ENCODE measurements around the gene ARID1A. TPM values are rescaled to one million over a fixed set of nuclear protein-coding genes. Genes with fewer than 3 reads are reported as not detected.

The ARID1A gene
- total and polyA plus RNA-seq, 7 donors = 7.2 to 47.1 (median 22.7) TPM

- Histone ChIP-seq H3K4me3 (peak overlapping the region; percentile 89 to 98 (median 96)), H3K27me3 (no peaks in the 10 kb centered on the region), H3K4me1 (peaks cover 7 to 66% (median 61%) of the 10 kb centered on the region in 4 donors), H3K9me3 (no peaks in the 10 kb centered on the region), H3K27ac (peak overlapping the region; percentile 96 to 99 (median 99)), H3K36me3 (no peaks in the 10 kb centered on the region)
- intact Hi-C loops (cut with DNase I) = loop anchor here (10.0 kb wide), 1 partner anchor 167 kb away; the partner anchor contains the start of gene SFN
- 0 to 1% methylated on average over 30 of the region's 30 CpGs for WGBS, 2 donors
- TF ChIP-seq EP300 (IDR thresholded peaks at IDR 0.05) = no peak
- TF ChIP-seq POLR2A (IDR thresholded peaks at IDR 0.05) = no peak
- no peak for TF ChIP-seq POLR2AphosphoS5 (IDR thresholded peaks at IDR 0.05)
- no peak for TF ChIP-seq CTCF (IDR thresholded peaks at IDR 0.05)
- no peak for DNase-seq
Measured at GRCh38 chr1:26697431-26697977, 1.7 kb downstream of the ARID1A start.

GRCh38 chr1:26697978-26698849 is 2.4 kb downstream of the ARID1A start:
- TF ChIP-seq POLR2A (IDR thresholded peaks at IDR 0.05) (no peak), POLR2AphosphoS5 (IDR thresholded peaks at IDR 0.05) (peak; percentile 36 to 91 (median 68)), EP300 (IDR thresholded peaks at IDR 0.05) (peak in 1 of 4 donors; percentile 47)
- WGBS, 2 donors = 0% methylated on average over 8 of the region's 8 CpGs
- Histone ChIP-seq H3K4me1 (peaks cover 5 to 72% (median 67%) of the 10 kb centered on the region in 4 donors), H3K36me3 (no peaks in the 10 kb centered on the region), H3K27ac (peak overlapping the region; percentile 96 to 99 (median 99)), H3K9me3 (no peaks in the 10 kb centered on the region), H3K4me3 (peak overlapping the region; percentile 89 to 98 (median 96)), H3K27me3 (no peaks in the 10 kb centered on the region)
- intact Hi-C loops (cut with DNase I) = loop anchor here (10.0 kb wide), 1 partner anchor 167 kb away; the partner anchor contains the start of gene SFN
- peak; percentile 71 for DNase-seq

- Histone ChIP-seq H3K4me1 (peaks cover 0 to 76% (median 72%) of the 10 kb centered on the region in 4 donors), H3K27ac (peak overlapping the region in 3 of 4 donors; percentile 3 to 99 (median 99)), H3K4me3 (peak overlapping the region in 1 of 4 donors; percentile 1), H3K36me3 (no peaks in the 10 kb centered on the region), H3K27me3 (no peaks in the 10 kb centered on the region), H3K9me3 (no peaks in the 10 kb centered on the region)
- intact Hi-C loops (cut with DNase I) = no loop called here
- TF ChIP-seq CTCF (IDR thresholded peaks at IDR 0.05) (no peak), POLR2A (IDR thresholded peaks at IDR 0.05) (no peak), EP300 (IDR thresholded peaks at IDR 0.05) (no peak), POLR2AphosphoS5 (IDR thresholded peaks at IDR 0.05) (no peak)
- no peak for DNase-seq
Measured at GRCh38 chr1:26700711-26701110, 4.9 kb downstream of the ARID1A start.

GRCh38 chr1:26701266-26701994 is 5.6 kb downstream of the ARID1A start:
- H3K4me3 ChIP-seq = no peak overlapping the region
- no peaks in the 10 kb centered on the region for H3K27me3 ChIP-seq
- H3K9me3 ChIP-seq = no peaks in the 10 kb centered on the region
- intact Hi-C loops (cut with DNase I) = no loop called here
- peak overlapping the region; percentile 3 to 99 (median 53) for H3K27ac ChIP-seq
- peaks cover 0 to 83% (median 79%) of the 10 kb centered on the region in 4 donors for H3K4me1 ChIP-seq
- WGBS, 2 donors = 58 to 59% methylated on average over 5 of the region's 5 CpGs
- no peak for DNase-seq
- no peak for TF ChIP-seq CTCF (IDR thresholded peaks at IDR 0.05)
- no peak for TF ChIP-seq POLR2AphosphoS5 (IDR thresholded peaks at IDR 0.05)
- TF ChIP-seq EP300 (IDR thresholded peaks at IDR 0.05) = no peak
- TF ChIP-seq POLR2A (IDR thresholded peaks at IDR 0.05) = no peak
- H3K36me3 ChIP-seq = no peaks in the 10 kb centered on the region

Measured in sigmoid colon (tissue), 7 donors.